ENCODE measurements around the gene ECT2.

Gene ECT2

DNA sequence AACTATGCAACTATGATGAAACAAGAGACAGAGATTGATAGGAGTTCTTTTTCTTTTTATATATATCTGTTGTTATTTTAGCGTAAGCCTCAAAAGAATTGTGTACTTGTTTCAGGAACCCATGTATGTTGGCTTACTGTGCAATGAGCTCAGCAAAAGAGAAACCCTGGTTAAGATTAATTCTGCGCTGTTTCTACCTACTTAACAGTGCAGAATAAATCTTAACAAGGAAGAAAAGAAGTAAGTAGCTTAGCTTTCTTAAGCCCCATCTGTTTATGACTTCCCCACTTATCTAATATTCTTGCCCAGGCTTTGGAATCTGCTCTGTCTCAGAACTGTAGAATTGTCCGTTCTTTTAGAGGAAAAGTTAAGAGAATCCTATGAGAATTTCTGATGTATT, 27.4 kb downstream of the ECT2 start:
- peaks cover 90% of the 10 kb centered on the region for H3K36me3 ChIP-seq (ENCODE audit: insufficient read depth, low read length)
- no peak for DNase-seq (ENCODE audit: low read depth, low spot score)
- TF ChIP-seq POLR2AphosphoS5 (IDR thresholded peaks at IDR 0.05; ENCODE audit: borderline replicate concordance, low read depth, low read length) (no peak), EZH2 (IDR thresholded peaks at IDR 0.05) (no peak), FOXP2 (optimal IDR thresholded peaks at IDR 0.05; ENCODE audit: control extremely low read depth, extremely low read length, insufficient read depth) (no peak)
- no peak overlapping the region for H3K4me3 ChIP-seq
- H3K27ac ChIP-seq: no peak overlapping the region
- no peak overlapping the region for H3K9ac ChIP-seq (ENCODE audit: insufficient read length)
- H3K9me3 ChIP-seq (ENCODE audit: low read depth, low read length): no peaks in the 10 kb centered on the region

GRCh38 chr3:172782235-172782634, 31.7 kb downstream of the ECT2 start:
- no peak for TF ChIP-seq EZH2 (IDR thresholded peaks at IDR 0.05)
- TF ChIP-seq FOXP2 (optimal IDR thresholded peaks at IDR 0.05; ENCODE audit: control extremely low read depth, extremely low read length, insufficient read depth): no peak
- TF ChIP-seq POLR2AphosphoS5 (IDR thresholded peaks at IDR 0.05; ENCODE audit: borderline replicate concordance, low read depth, low read length): no peak
- Histone ChIP-seq H3K9me3 (ENCODE audit: low read depth, low read length) (no peaks in the 10 kb centered on the region), H3K4me3 (no peak overlapping the region), H3K9ac (ENCODE audit: insufficient read length) (no peak overlapping the region), H3K27ac (no peak overlapping the region), H3K36me3 (ENCODE audit: insufficient read depth, low read length) (peaks cover 90% of the 10 kb centered on the region)
- DNase-seq (ENCODE audit: low read depth, low spot score): no peak

GRCh38 chr3:172786036-172786435, 35.5 kb downstream of the ECT2 start:
- Histone ChIP-seq H3K9ac (ENCODE audit: insufficient read length) (no peak overlapping the region), H3K27ac (no peak overlapping the region), H3K9me3 (ENCODE audit: low read depth, low read length) (no peaks in the 10 kb centered on the region), H3K4me3 (no peak overlapping the region), H3K36me3 (ENCODE audit: insufficient read depth, low read length) (peaks cover 96% of the 10 kb centered on the region)
- DNase-seq (ENCODE audit: low read depth, low spot score): no peak
- TF ChIP-seq FOXP2 (optimal IDR thresholded peaks at IDR 0.05; ENCODE audit: control extremely low read depth, extremely low read length, insufficient read depth) (no peak), POLR2AphosphoS5 (IDR thresholded peaks at IDR 0.05; ENCODE audit: borderline replicate concordance, low read depth, low read length) (no peak), EZH2 (IDR thresholded peaks at IDR 0.05) (no peak)

DNA sequence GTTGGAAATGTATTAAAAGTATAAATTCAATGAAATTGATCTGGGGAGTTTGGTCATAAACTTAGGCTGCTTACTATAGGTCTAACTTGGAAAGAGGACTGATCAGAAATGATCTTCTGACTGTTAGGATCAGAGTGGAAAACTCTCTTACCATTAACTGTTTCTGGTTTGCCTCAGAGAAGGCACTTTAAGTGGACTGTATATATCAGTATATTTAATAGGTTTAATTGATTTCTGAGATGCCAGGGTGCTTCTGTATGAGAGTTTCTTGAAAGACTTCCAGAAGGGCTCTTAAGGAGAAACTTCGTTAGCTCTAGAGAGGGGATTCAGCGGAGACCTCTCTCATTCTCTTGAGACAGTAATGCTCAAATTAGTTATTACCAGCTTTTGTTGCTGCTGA, 36.5 kb downstream of the ECT2 start:
- DNase-seq (ENCODE audit: low read depth, low spot score): no peak
- peaks cover 96% of the 10 kb centered on the region for H3K36me3 ChIP-seq (ENCODE audit: insufficient read depth, low read length)
- H3K9ac ChIP-seq (ENCODE audit: insufficient read length): no peak overlapping the region
- H3K4me3 ChIP-seq: no peak overlapping the region
- H3K27ac ChIP-seq: no peak overlapping the region
- no peaks in the 10 kb centered on the region for H3K9me3 ChIP-seq (ENCODE audit: low read depth, low read length)
- TF ChIP-seq EZH2 (IDR thresholded peaks at IDR 0.05) (no peak), POLR2AphosphoS5 (IDR thresholded peaks at IDR 0.05; ENCODE audit: borderline replicate concordance, low read depth, low read length) (no peak), FOXP2 (optimal IDR thresholded peaks at IDR 0.05; ENCODE audit: control extremely low read depth, extremely low read length, insufficient read depth) (no peak)

DNA sequence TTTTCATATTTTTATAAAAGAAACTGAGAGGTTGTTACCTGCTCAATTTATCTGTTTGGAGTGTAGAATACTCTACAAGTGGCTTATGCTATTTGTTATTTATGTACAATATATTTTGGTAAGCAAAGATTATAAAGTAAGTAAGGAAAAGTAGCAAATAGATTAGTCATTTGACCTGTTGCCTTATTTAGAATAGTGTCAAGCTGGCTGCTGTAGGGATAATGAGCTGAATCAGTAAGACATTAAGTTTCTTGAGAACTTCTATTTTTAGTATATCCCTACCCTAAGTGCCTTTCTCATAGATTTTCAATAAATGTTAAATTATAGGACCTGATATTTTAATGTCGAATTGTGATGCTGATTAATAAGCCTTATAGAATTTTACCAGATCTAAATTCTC, 37.2 kb downstream of the ECT2 start:
- Histone ChIP-seq H3K9me3 (ENCODE audit: low read depth, low read length) (no peaks in the 10 kb centered on the region), H3K9ac (ENCODE audit: insufficient read length) (no peak overlapping the region), H3K36me3 (ENCODE audit: insufficient read depth, low read length) (peaks cover 97% of the 10 kb centered on the region), H3K27ac (no peak overlapping the region), H3K4me3 (no peak overlapping the region)
- DNase-seq (ENCODE audit: low read depth, low spot score): no peak
- no peak for TF ChIP-seq POLR2AphosphoS5 (IDR thresholded peaks at IDR 0.05; ENCODE audit: borderline replicate concordance, low read depth, low read length)
- TF ChIP-seq FOXP2 (optimal IDR thresholded peaks at IDR 0.05; ENCODE audit: control extremely low read depth, extremely low read length, insufficient read depth): no peak
- no peak for TF ChIP-seq EZH2 (IDR thresholded peaks at IDR 0.05)

DNA sequence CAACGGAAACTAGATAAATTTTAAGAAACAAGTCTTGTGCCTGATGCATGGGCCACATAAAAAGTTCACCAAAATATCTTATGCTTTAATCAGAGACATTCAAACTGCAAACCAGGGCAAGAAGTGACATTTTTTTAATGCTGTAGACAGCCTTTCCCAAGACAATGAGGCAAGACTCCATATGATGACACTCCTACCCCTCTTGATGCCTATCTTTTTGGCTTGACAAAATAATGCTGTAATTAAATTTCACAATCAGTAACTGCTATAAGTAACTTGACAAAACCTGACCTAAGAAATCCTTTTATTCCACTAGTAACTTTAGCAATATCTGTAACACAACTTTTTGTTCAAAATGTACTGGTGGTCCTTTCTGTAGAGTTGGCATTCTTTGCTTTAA, 48.7 kb downstream of the ECT2 start:
- Histone ChIP-seq H3K36me3 (ENCODE audit: insufficient read depth, low read length) (peaks cover 63% of the 10 kb centered on the region), H3K4me3 (no peak overlapping the region), H3K27ac (no peak overlapping the region), H3K9ac (ENCODE audit: insufficient read length) (no peak overlapping the region), H3K9me3 (ENCODE audit: low read depth, low read length) (no peaks in the 10 kb centered on the region)
- TF ChIP-seq FOXP2 (optimal IDR thresholded peaks at IDR 0.05; ENCODE audit: control extremely low read depth, extremely low read length, insufficient read depth): no peak
- DNase-seq (ENCODE audit: low read depth, low spot score): no peak

DNA sequence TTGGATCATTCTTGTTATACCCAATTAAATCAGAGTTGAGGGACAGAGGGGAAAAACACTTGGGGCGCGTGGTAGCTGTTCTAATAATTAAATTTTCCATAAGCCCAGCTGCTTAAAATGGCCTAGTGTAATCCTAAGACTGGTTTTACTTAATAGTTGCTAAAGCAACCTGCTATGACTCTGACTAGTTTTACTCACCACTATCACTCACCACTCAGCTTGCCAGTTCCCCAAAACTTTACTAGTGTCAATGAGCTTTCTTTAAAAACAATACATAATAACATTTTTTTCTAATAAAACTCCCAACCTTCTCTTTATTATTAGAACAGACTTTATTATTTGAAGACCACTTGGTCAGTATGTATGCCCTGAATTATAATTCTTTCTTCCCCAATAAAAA, 49.6 kb downstream of the ECT2 start:
- H3K9me3 ChIP-seq (ENCODE audit: low read depth, low read length): no peaks in the 10 kb centered on the region
- no peak overlapping the region for H3K9ac ChIP-seq (ENCODE audit: insufficient read length)
- TF ChIP-seq EZH2 (IDR thresholded peaks at IDR 0.05) (no peak), POLR2AphosphoS5 (IDR thresholded peaks at IDR 0.05; ENCODE audit: borderline replicate concordance, low read depth, low read length) (no peak), FOXP2 (optimal IDR thresholded peaks at IDR 0.05; ENCODE audit: control extremely low read depth, extremely low read length, insufficient read depth) (no peak)
- DNase-seq (ENCODE audit: low read depth, low spot score): no peak
- no peak overlapping the region for H3K4me3 ChIP-seq
- H3K27ac ChIP-seq: no peak overlapping the region
- H3K36me3 ChIP-seq (ENCODE audit: insufficient read depth, low read length): peaks cover 65% of the 10 kb centered on the region

DNA sequence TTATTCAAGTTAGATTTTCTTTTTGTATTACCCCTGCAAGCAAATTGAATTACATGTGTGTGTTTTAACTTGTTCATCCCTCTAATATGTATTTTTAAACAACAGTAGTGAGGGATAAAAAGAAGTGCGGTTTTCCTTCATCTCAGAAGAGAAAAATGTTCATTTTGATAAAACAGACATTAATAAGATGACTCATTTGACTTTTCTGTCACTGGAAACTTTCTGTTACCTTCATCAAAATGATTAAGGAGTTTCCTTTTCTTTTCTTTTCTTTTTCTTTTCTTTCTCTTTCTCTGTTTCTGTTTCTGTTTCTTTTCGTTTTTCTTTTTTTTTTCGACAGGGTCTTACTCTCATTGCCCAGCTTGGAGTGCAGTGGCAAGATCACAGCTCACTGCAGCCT, 53.0 kb downstream of the ECT2 start:
- Histone ChIP-seq H3K9ac (ENCODE audit: insufficient read length) (no peak overlapping the region), H3K9me3 (ENCODE audit: low read depth, low read length) (no peaks in the 10 kb centered on the region), H3K4me3 (no peak overlapping the region), H3K27ac (no peak overlapping the region), H3K36me3 (ENCODE audit: insufficient read depth, low read length) (peaks cover 81% of the 10 kb centered on the region)
- no peak for DNase-seq (ENCODE audit: low read depth, low spot score)
- no peak for TF ChIP-seq POLR2AphosphoS5 (IDR thresholded peaks at IDR 0.05; ENCODE audit: borderline replicate concordance, low read depth, low read length)
- no peak for TF ChIP-seq FOXP2 (optimal IDR thresholded peaks at IDR 0.05; ENCODE audit: control extremely low read depth, extremely low read length, insufficient read depth)
- no peak for TF ChIP-seq EZH2 (IDR thresholded peaks at IDR 0.05)

DNA sequence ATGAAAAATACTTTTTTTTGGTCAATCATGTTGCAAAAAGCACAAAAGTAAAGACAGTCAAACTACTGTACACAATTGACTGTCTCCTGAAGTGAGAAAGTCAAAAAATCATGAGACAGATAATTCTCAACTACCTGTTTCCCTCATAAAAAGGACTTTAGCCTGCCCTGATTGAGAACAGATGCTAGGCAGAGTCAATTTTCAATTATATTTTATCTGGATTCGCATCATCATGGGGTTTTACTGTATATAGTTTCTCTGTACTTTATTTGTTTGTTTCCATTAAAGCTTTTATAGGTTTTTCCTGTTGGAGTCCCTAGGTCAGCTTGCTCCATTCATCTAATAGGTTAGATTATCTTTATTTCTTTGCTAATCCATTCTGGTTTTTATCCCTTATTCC, 53.8 kb downstream of the ECT2 start:
- H3K9me3 ChIP-seq (ENCODE audit: low read depth, low read length): no peaks in the 10 kb centered on the region
- TF ChIP-seq FOXP2 (optimal IDR thresholded peaks at IDR 0.05; ENCODE audit: control extremely low read depth, extremely low read length, insufficient read depth) (no peak), EZH2 (IDR thresholded peaks at IDR 0.05) (no peak), POLR2AphosphoS5 (IDR thresholded peaks at IDR 0.05; ENCODE audit: borderline replicate concordance, low read depth, low read length) (no peak)
- H3K4me3 ChIP-seq: no peak overlapping the region
- H3K9ac ChIP-seq (ENCODE audit: insufficient read length): no peak overlapping the region
- DNase-seq (ENCODE audit: low read depth, low spot score): no peak
- peaks cover 81% of the 10 kb centered on the region for H3K36me3 ChIP-seq (ENCODE audit: insufficient read depth, low read length)
- H3K27ac ChIP-seq: no peak overlapping the region
